Tibial artery (tissue), 4 donors: ENCODE measurements around the gene GRM8.

ENCODE experiments used
- DNase-seq, 2 donors: peaks; one replicate each; pipeline ENCODE4 v3.0.0-alpha.2; 2019
- H3K27ac ChIP-seq, 2 donors: fragments of 200-600 bp; sonication (generic) in 1 of 2; 1 replicate in 1 of 2; 2 replicates in 1 of 2; pipeline ENCODE4 v1.5.1; 2018 to 2019; ENCODE audit warnings: mild to moderate bottlenecking in 1 of 2
- H3K27me3 ChIP-seq, 2 donors: fragments of 200-600 bp; sonication (generic) in 1 of 2; one replicate each; pipeline versions ENCODE4 v1.5.1 to v1.6.0; 2016 to 2019
- H3K36me3 ChIP-seq, 3 donors: fragments of 200-600 bp; sonication (generic) in 2 of 3; one replicate each; pipeline ENCODE4 v1.5.1; 2016 to 2019; ENCODE audit warnings: mild to moderate bottlenecking in 2 of 3
- H3K4me1 ChIP-seq, 4 donors: fragments of 200-600 bp; sonication (generic) in 2 of 4; 1 replicate in 3 of 4; 2 replicates in 1 of 4; pipeline ENCODE4 v1.5.1; 2016 to 2019
- H3K4me3 ChIP-seq, 2 donors: fragments of 200-600 bp; sonication (generic) in 1 of 2; 1 replicate in 1 of 2; 2 replicates in 1 of 2; pipeline ENCODE4 v1.5.1; 2018 to 2019; ENCODE audit warnings: mild to moderate bottlenecking in 2 of 2
- H3K9me3 ChIP-seq, 3 donors: fragments of 200-600 bp; sonication (generic) in 1 of 3; one replicate each; pipeline ENCODE4 v1.5.1; 2016 to 2019
- intact Hi-C: fragments of 100-400 bp; cut with DNase I; formaldehyde crosslinking; loops from one replicate; pipeline ENCODE4 v1.15.0; 2023; ENCODE audit warnings: low total_unique reads
- TF ChIP-seq, protein P1 (sequence below), 2 experiments: fragments of 200-600 bp in 1 of 2; fragments of 450-650 bp in 1 of 2; IDR thresholded peaks; one replicate each; pipeline ENCODE4 v1.5.1; 2017 to 2019; ENCODE audit warnings: antibody characterized with exemption in 2 of 2, mild to moderate bottlenecking in 1 of 2, moderate library complexity in 1 of 2

Gene GRM8

DNA sequence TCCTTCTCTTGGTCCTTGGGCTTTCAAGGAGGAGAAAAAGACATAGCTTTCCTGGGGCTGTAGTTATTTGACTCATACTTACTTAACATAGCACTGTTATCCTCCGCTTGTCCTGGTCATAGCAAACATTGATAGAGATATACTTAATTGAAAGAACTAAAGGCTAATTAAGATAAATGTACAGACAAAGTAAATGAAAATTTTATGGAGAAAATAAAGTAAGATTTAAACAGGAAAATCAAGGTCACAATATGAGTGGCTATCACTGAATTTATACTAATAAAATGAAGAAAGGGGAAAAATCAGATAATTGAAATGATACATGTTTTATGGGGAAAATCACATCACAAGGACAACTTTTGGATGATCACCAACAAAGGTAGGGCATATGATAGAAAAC lies 849.7 kb downstream of the GRM8 start:
- no peak for DNase-seq
- no peak overlapping the region for H3K4me3 ChIP-seq
- no peaks in the 10 kb centered on the region for H3K9me3 ChIP-seq
- no peaks in the 10 kb centered on the region for H3K4me1 ChIP-seq
- TF ChIP-seq, protein P1, sequence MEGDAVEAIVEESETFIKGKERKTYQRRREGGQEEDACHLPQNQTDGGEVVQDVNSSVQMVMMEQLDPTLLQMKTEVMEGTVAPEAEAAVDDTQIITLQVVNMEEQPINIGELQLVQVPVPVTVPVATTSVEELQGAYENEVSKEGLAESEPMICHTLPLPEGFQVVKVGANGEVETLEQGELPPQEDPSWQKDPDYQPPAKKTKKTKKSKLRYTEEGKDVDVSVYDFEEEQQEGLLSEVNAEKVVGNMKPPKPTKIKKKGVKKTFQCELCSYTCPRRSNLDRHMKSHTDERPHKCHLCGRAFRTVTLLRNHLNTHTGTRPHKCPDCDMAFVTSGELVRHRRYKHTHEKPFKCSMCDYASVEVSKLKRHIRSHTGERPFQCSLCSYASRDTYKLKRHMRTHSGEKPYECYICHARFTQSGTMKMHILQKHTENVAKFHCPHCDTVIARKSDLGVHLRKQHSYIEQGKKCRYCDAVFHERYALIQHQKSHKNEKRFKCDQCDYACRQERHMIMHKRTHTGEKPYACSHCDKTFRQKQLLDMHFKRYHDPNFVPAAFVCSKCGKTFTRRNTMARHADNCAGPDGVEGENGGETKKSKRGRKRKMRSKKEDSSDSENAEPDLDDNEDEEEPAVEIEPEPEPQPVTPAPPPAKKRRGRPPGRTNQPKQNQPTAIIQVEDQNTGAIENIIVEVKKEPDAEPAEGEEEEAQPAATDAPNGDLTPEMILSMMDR (IDR thresholded peaks at IDR 0.05) = no peak
- no peaks in the 10 kb centered on the region for H3K27me3 ChIP-seq
- intact Hi-C loops = no loop called here
- no peaks in the 10 kb centered on the region for H3K36me3 ChIP-seq
- no peak overlapping the region for H3K27ac ChIP-seq

DNA sequence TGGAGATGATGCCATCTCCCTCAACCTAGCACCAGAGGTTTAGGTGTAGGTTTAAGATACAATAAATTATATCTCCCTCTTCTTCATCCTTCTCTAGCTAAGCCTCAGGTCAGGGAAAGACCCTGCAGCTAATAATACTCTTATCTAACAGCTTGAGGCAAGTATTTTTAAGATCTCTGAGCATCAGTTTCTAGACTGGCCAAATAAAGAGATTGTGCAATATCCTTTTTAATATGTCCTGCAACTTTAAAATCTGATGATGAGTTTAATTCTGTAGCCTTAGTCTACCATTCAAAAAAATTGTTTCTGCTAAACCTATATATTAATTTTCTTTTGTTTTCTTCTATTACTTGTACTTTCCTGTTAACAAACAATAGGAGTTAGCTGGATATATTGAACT lies 850.8 kb downstream of the GRM8 start:
- H3K4me3 ChIP-seq = no peak overlapping the region

DNA sequence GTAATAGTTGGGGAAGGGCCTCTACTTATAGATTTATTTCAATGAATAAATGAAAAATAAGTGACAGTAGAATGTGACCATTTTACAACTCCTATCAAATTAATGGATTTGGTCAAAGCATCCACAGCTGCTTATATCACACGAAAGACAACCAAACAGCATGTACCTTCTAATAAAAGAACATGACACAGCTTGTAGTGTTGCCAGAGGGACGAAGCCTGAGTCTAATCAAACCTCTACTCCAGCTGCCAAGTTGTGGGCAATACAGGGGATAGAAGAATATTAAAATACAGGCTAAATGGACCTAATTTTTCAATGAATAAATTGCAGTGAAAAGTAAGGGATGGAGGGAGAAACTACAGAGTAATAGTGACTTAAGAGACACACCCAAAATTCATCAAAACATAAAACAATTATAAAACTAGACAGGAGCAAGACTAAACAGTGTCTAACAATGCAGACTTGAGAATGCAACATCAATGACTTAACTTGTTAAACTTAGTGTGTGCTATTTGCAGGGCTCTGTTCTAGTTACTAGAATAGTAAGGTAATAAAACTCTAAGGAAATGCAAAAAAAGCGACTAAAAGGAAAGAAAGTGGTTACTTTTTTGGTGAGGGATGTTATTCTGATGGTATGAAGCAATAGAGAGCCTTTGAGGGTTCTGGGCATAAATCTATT lies 853.8 kb downstream of the GRM8 start:
- TF ChIP-seq, protein P1 (IDR thresholded peaks at IDR 0.05) = no peak
- no peaks in the 10 kb centered on the region for H3K4me1 ChIP-seq
- H3K27ac ChIP-seq = no peak overlapping the region
- no peaks in the 10 kb centered on the region for H3K27me3 ChIP-seq
- no peak for DNase-seq
- H3K9me3 ChIP-seq = no peaks in the 10 kb centered on the region
- intact Hi-C loops = no loop called here
- no peak overlapping the region for H3K4me3 ChIP-seq
- no peaks in the 10 kb centered on the region for H3K36me3 ChIP-seq

More for the DNA sequence above, 850.8 kb downstream of the GRM8 start:
- no peaks in the 10 kb centered on the region for H3K9me3 ChIP-seq
- no peaks in the 10 kb centered on the region for H3K4me1 ChIP-seq
- H3K27me3 ChIP-seq = no peaks in the 10 kb centered on the region
- no peak for DNase-seq
- no peak overlapping the region for H3K27ac ChIP-seq
- TF ChIP-seq, protein P1 (IDR thresholded peaks at IDR 0.05) = no peak
- no peaks in the 10 kb centered on the region for H3K36me3 ChIP-seq
- intact Hi-C loops = no loop called here

DNA sequence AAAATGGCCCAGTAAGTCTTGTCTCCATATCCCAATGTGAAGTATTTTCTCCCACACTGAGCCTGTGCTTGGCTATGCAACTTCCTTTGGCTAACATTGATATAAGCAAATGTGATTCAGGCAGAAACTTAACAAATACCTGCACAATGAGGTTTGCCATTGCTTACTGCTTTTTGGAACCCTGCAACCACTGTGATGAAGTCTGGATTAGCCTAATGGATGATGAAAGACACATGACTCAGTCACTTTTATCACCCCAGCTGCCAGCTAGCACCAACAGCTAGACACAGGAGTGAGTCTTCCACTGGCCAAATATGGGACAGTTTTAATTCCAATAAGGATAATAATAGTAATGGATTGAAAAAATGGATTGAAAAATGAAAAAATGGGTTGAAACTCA lies 854.5 kb downstream of the GRM8 start:
- Histone ChIP-seq H3K27ac (no peak overlapping the region), H3K4me3 (no peak overlapping the region), H3K36me3 (no peaks in the 10 kb centered on the region), H3K4me1 (no peaks in the 10 kb centered on the region), H3K27me3 (no peaks in the 10 kb centered on the region), H3K9me3 (no peaks in the 10 kb centered on the region)
- no peak for DNase-seq
- intact Hi-C loops = no loop called here
- TF ChIP-seq, protein P1 (IDR thresholded peaks at IDR 0.05) = no peak

DNA sequence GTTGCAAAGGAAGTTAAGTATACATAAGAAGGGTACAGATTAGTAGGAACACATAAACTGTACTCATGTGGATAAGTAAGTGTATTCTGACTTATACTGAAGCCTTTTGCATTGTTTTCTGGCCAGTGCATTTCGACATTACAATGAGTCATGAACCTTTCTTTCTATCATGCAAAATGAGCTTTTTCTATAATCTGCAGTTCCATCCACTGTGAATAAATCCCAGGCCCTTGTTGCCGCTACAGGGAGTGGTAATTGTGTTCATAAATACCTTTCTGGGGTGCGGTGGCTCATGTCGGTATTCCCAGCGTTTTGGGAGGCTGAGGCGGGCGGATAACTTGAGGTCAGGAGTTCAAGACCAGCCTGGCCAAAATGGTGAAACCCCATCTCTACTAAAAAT lies 858.3 kb downstream of the GRM8 start:
- no peak overlapping the region for H3K27ac ChIP-seq
- no peaks in the 10 kb centered on the region for H3K9me3 ChIP-seq
- no peak for DNase-seq
- intact Hi-C loops = no loop called here
- H3K4me1 ChIP-seq = no peaks in the 10 kb centered on the region
- H3K36me3 ChIP-seq = no peaks in the 10 kb centered on the region
- no peaks in the 10 kb centered on the region for H3K27me3 ChIP-seq
- TF ChIP-seq, protein P1 (IDR thresholded peaks at IDR 0.05) = no peak
- H3K4me3 ChIP-seq = no peak overlapping the region
